ENCODE measurements around the gene ELOF1.

DNA sequence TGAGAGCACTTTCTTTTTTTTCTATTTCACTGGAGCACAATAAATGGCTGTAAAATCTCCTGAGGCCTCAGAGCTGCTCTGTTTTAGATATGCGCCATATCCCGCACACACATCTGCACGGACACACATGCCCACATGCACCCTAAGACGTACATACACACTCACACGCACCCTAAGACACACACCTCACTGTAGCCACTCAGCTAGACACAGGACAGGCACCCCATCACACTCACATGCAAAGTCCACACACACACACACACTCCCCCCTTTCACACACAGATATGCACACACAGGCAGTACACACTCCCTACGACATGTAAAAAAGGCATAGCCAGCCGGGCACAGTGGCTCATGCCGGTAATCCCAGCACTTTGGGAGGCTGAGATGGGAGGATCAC lies 8.8 kb downstream of the ELOF1 start:
- TF ChIP-seq CBX8 (IDR thresholded peaks at IDR 0.05) (no peak), KDM5A (IDR thresholded peaks at IDR 0.05) (no peak)
